OCI-LY7 (cell line): ENCODE data around the gene SLC8A1.

Experiments
- CTCF ChIP-seq: fragments of 200-600 bp; sonication (generic); conservative IDR thresholded peaks from 2 replicates; pipeline ENCODE4 v1.5.1; 2014; ENCODE audit warnings: mild to moderate bottlenecking, antibody characterized with exemption, low read length, moderate library complexity, mixed read lengths
- EZH2phosphoT487 ChIP-seq: fragments of 200-600 bp; sonication (generic); IDR thresholded peaks from 2 replicates; pipeline ENCODE4 v1.6.1; 2018; ENCODE audit warnings: low read depth, borderline replicate concordance, mild to moderate bottlenecking, mixed run types, antibody characterized with exemption, low read length, moderate library complexity, mixed read lengths

- no peak for TF ChIP-seq CTCF
- TF ChIP-seq EZH2phosphoT487: no peak
Measured at GRCh38 chr2:40364151-40364874, 87.6 kb downstream of the SLC8A1 start.
